NT2/D1 (cell line): ENCODE data around the gene STK38L.

Experiments
- SUZ12 ChIP-seq: IDR thresholded peaks from 2 replicates; pipeline ENCODE4 v1.6.1; 2011; ENCODE audit not compliant: insufficient read length, insufficient read depth; ENCODE audit errors: extremely low read depth
- YY1 ChIP-seq: IDR thresholded peaks from 2 replicates; pipeline ENCODE4 v1.6.1; 2011; ENCODE audit not compliant: insufficient read length, insufficient read depth

- TF ChIP-seq YY1 (no peak), SUZ12 (no peak)
Measured at GRCh38 chr12:27297566-27297965, 53.5 kb downstream of the STK38L start.
